CD4-positive, alpha-beta T cell treated with Interleukin-6 at 100 ng/mL for 8 hours (primary cell): ENCODE results near the gene DPYD.

ENCODE experiments used
- DNase-seq: peaks from one replicate; pipeline ENCODE4 v3.0.0-alpha.2; 2020; ENCODE audit warnings: mixed read lengths, low spot score

The DPYD gene

GRCh38 chr1:97044159-97044760 lies 876.6 kb downstream of the DPYD start:
- no peak for DNase-seq

GRCh38 chr1:97042551-97042950 lies 878.3 kb downstream of the DPYD start:
- DNase-seq, result no peak

- DNase-seq, result no peak
Measured at GRCh38 chr1:97041026-97041425, 879.8 kb downstream of the DPYD start.

GRCh38 chr1:97038410-97038809 lies 882.4 kb downstream of the DPYD start:
- DNase-seq, result no peak

- no peak for DNase-seq
Measured at GRCh38 chr1:97034651-97035050, 886.2 kb downstream of the DPYD start.

GRCh38 chr1:97033949-97034348 lies 886.9 kb downstream of the DPYD start:
- no peak for DNase-seq
